Smooth muscle cell (in vitro differentiated cells): ENCODE results near the gene CASD1. TPM values are rescaled to one million over a fixed set of nuclear protein-coding genes. Genes with fewer than 3 reads are reported as not detected.

Source experiments
- DNase-seq: peaks from one replicate; lab custom pipeline; 2025; ENCODE audit not compliant: unreplicated experiment; lab: John Stamatoyannopoulos, UW
- H2AFZ ChIP-seq: fragments of 200-600 bp; sonication (generic); 2 replicates; pipeline ENCODE4 v1.6.0; 2016; ENCODE audit warnings: antibody characterized with exemption, low read depth, mild to moderate bottlenecking
- H3F3A ChIP-seq: fragments of 200-600 bp; sonication (generic); 2 replicates; pipeline ENCODE4 v1.6.0; 2017; ENCODE audit warnings: antibody characterized with exemption, low read depth
- H3K27ac ChIP-seq: fragments of 200-600 bp; sonication (generic); 2 replicates; pipeline ENCODE4 v1.5.1; 2016; ENCODE audit warnings: low read depth, mild to moderate bottlenecking
- H3K27me3 ChIP-seq: fragments of 200-600 bp; sonication (generic); 2 replicates; pipeline ENCODE4 v1.6.1; 2016; ENCODE audit warnings: low read depth, mild to moderate bottlenecking
- H3K36me3 ChIP-seq: fragments of 200-600 bp; sonication (generic); 2 replicates; pipeline ENCODE4 v1.5.1; 2016; ENCODE audit warnings: low read depth
- H3K4me1 ChIP-seq: fragments of 200-600 bp; sonication (generic); 2 replicates; pipeline ENCODE4 v1.5.1; 2016; ENCODE audit warnings: low read depth
- H3K4me2 ChIP-seq: fragments of 200-600 bp; sonication (generic); 2 replicates; pipeline ENCODE4 v1.6.0; 2016; ENCODE audit warnings: mild to moderate bottlenecking
- H3K4me3 ChIP-seq: fragments of 200-600 bp; sonication (generic); 2 replicates; pipeline ENCODE4 v1.5.1; 2016; ENCODE audit warnings: mild to moderate bottlenecking
- H3K79me2 ChIP-seq: fragments of 200-600 bp; sonication (generic); 2 replicates; pipeline ENCODE4 v1.6.0; 2016; ENCODE audit warnings: low read depth, mild to moderate bottlenecking
- H3K9ac ChIP-seq: fragments of 200-600 bp; sonication (generic); 2 replicates; pipeline ENCODE4 v1.6.0; 2016; ENCODE audit warnings: low read depth
- H3K9me3 ChIP-seq: fragments of 200-600 bp; sonication (generic); replicated peaks from 2 replicates; pipeline ENCODE4 v1.5.1; 2016; ENCODE audit warnings: low read depth
- H4K20me1 ChIP-seq: fragments of 200-600 bp; sonication (generic); 2 replicates; pipeline ENCODE4 v1.6.0; 2016; ENCODE audit warnings: low read depth
- CTCF ChIP-seq: fragments of 200-600 bp; sonication (generic); IDR thresholded peaks from 2 replicates; pipeline ENCODE4 v1.5.1; 2017; ENCODE audit warnings: borderline replicate concordance, mild to moderate bottlenecking, antibody characterized with exemption; ENCODE audit not compliant: insufficient read depth, poor library complexity, severe bottlenecking
- WGBS: methylation state at CpG from one replicate; pipeline ENCODE4 v1.1.7; 2016; ENCODE audit warnings: low lambda C conversion rate; 5-methylcytosine and 5-hydroxymethylcytosine counted together
- polyA plus RNA-seq: library from polyadenylated mRNA; unstranded; fragments of >200 nt; fragmentation: Nextera tagmentation; extraction: Ambion mirVana; gene quantifications from 2 replicates; pipeline ENCODE4 v1.2.1, GENCODE V29; 2016
- total RNA-seq: library from RNA; depleted of rRNA; stranded (reverse); fragments of >200 nt; gene quantifications from 2 replicates; pipeline ENCODE4 v1.2.3, GENCODE V29; 2014

CASD1 gene
- total and polyA plus RNA-seq, 2 experiments from 2014 or later, result 9.8 to 33.6 TPM

- no peaks in the 10 kb centered on the region for H3F3A ChIP-seq
- WGBS, result 84% methylated on average over 3 of the region's 3 CpGs
- no peak for TF ChIP-seq CTCF
These were observed 18.2 kb upstream of the CASD1 start for GRCh38 chr7:94491410-94491809.

GRCh38 chr7:94492601-94493000 lies 17.0 kb upstream of the CASD1 start:
- 81% methylated on average over 2 of the region's 2 CpGs for WGBS

More at GRCh38 chr7:94491410-94491809, 18.2 kb upstream of the CASD1 start:
- no peak overlapping the region for H3K4me2 ChIP-seq
- H3K9me3 ChIP-seq, result no peaks in the 10 kb centered on the region
- no peaks in the 10 kb centered on the region for H3K27me3 ChIP-seq
- H3K36me3 ChIP-seq, result no peaks in the 10 kb centered on the region
- H3K79me2 ChIP-seq, result no peaks in the 10 kb centered on the region
- no peak overlapping the region for H3K27ac ChIP-seq
- H3K9ac ChIP-seq, result no peak overlapping the region
- no peak overlapping the region for H3K4me3 ChIP-seq
- H3K4me1 ChIP-seq, result no peaks in the 10 kb centered on the region
- no peaks in the 10 kb centered on the region for H4K20me1 ChIP-seq
- no peak for DNase-seq
- H2AFZ ChIP-seq, result no peak overlapping the region

DNA sequence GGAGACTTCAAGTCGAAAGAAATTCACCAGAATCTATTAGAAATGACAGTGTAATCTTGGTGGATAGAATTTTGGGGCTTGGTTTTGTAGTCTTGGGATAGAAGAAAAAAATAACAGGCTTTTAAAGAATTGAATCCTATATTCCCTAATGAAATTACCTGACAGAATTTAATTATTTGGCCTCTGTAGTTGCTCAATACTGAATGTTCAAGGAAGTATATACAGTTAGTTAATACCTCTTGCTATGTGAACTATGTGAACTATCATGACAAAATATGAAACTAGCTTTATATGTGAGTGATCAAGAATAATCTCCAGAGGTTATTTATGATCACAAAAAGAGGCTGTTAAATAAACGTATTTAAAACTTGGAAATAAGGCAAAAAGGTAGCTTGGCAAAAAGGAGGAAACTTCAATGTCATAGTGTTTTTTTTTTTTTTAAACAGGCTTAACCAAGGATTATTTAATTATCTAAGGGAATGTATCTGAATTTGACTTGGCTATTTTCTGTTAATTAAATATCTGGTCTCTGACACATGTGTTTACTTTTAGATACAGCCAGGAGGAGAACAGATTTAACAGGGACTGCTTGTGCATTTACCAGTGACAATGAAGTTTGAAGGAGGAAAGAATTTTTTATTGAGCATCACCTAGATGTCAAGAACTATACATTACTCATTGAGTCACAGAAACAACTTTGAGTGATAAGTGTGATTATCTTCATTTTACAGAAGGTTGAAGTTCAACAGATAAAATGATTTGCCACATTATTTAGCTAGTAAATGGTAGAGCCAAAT lies 11.5 kb upstream of the CASD1 start:
- no peak overlapping the region for H3K4me2 ChIP-seq
- no peaks in the 10 kb centered on the region for H3K79me2 ChIP-seq
- H3K36me3 ChIP-seq, result no peaks in the 10 kb centered on the region
- H2AFZ ChIP-seq, result no peak overlapping the region
- 94% methylated on average over 2 of the region's 2 CpGs for WGBS
- H3K27me3 ChIP-seq, result no peaks in the 10 kb centered on the region
- H3K9me3 ChIP-seq, result no peaks in the 10 kb centered on the region
- no peaks in the 10 kb centered on the region for H4K20me1 ChIP-seq
- no peaks in the 10 kb centered on the region for H3F3A ChIP-seq
- no peak overlapping the region for H3K27ac ChIP-seq
- no peaks in the 10 kb centered on the region for H3K4me1 ChIP-seq
- H3K4me3 ChIP-seq, result no peak overlapping the region
- no peak overlapping the region for H3K9ac ChIP-seq
- no peak for TF ChIP-seq CTCF
- DNase-seq, result no peak

More at GRCh38 chr7:94492601-94493000, 17.0 kb upstream of the CASD1 start:
- Histone ChIP-seq H3K27me3 (no peaks in the 10 kb centered on the region), H4K20me1 (no peaks in the 10 kb centered on the region), H2AFZ (no peak overlapping the region), H3K79me2 (no peaks in the 10 kb centered on the region), H3K27ac (no peak overlapping the region), H3K9ac (no peak overlapping the region), H3K4me1 (no peaks in the 10 kb centered on the region), H3K9me3 (no peaks in the 10 kb centered on the region), H3K4me3 (no peak overlapping the region), H3K36me3 (no peaks in the 10 kb centered on the region), H3K4me2 (no peak overlapping the region), H3F3A (no peaks in the 10 kb centered on the region)
- TF ChIP-seq CTCF, result no peak
- no peak for DNase-seq

- Histone ChIP-seq H3K9ac (no peak overlapping the region), H2AFZ (no peak overlapping the region), H3K27ac (no peak overlapping the region), H3K4me2 (no peak overlapping the region), H4K20me1 (no peaks in the 10 kb centered on the region), H3K36me3 (no peaks in the 10 kb centered on the region), H3K27me3 (peaks cover 4% of the 10 kb centered on the region), H3F3A (no peaks in the 10 kb centered on the region), H3K4me3 (no peak overlapping the region), H3K4me1 (no peaks in the 10 kb centered on the region), H3K9me3 (no peaks in the 10 kb centered on the region), H3K79me2 (no peaks in the 10 kb centered on the region)
- no peak for DNase-seq
- WGBS, result 97% methylated on average over 2 of the region's 2 CpGs
- TF ChIP-seq CTCF, result no peak
These were observed 10.7 kb upstream of the CASD1 start for GRCh38 chr7:94498918-94499317.
